MM.1S (cell line): ENCODE data around the gene CREB3L1.
"Not testable (repeated sequence)": the region's sequence is repeated elsewhere in the genome, so short reads cannot be mapped to it uniquely, and the experiment has no call there.

Source experiments
- EZH2 ChIP-seq: fragments of 300-600 bp; sonication (generic); optimal IDR thresholded peaks from 2 replicates; pipeline ENCODE3; 2017; ENCODE audit warnings: low read depth, mild to moderate bottlenecking, antibody characterized with exemption, low read length, mixed read lengths
- TF ChIP-seq, protein P1 (sequence below): fragments of 300-600 bp; sonication (generic); IDR thresholded peaks from 2 replicates; pipeline ENCODE4 v1.5.1; 2016; ENCODE audit warnings: antibody characterized with exemption, low read length, mixed read lengths

DNA sequence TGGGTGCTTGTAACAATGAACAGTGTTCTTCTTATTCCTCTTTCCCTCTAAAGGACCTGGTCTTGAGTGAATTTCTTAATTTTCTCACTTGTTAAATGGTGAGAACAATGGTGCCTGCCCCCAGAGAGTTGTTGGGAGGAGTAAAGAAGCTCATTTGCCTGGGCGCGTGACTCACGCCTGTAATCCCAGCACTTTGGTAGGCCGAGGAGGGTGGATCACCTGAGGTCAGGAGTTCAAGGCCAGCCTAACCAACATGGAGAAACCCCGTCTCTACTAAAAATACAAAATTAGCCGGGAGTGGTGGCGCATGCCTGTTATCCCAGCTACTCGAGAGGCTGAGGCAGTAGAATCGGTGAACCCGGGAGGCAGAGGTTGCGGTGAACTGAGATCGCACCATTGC lies 26.6 kb downstream of the CREB3L1 start:
- not testable (repeated sequence) for TF ChIP-seq EZH2
- TF ChIP-seq, protein P1, sequence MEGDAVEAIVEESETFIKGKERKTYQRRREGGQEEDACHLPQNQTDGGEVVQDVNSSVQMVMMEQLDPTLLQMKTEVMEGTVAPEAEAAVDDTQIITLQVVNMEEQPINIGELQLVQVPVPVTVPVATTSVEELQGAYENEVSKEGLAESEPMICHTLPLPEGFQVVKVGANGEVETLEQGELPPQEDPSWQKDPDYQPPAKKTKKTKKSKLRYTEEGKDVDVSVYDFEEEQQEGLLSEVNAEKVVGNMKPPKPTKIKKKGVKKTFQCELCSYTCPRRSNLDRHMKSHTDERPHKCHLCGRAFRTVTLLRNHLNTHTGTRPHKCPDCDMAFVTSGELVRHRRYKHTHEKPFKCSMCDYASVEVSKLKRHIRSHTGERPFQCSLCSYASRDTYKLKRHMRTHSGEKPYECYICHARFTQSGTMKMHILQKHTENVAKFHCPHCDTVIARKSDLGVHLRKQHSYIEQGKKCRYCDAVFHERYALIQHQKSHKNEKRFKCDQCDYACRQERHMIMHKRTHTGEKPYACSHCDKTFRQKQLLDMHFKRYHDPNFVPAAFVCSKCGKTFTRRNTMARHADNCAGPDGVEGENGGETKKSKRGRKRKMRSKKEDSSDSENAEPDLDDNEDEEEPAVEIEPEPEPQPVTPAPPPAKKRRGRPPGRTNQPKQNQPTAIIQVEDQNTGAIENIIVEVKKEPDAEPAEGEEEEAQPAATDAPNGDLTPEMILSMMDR, result not testable (repeated sequence)
